HepG2 (cell line): ENCODE measurements around the gene SLC4A5. TPM values are rescaled to one million over a fixed set of nuclear protein-coding genes. Genes with fewer than 3 reads are reported as not detected.

ENCODE experiments used
- ARNT ChIP-seq: fragments of 450-650 bp; IDR thresholded peaks from 2 replicates; pipeline ENCODE4 v1.6.1; 2017
- KLF15 ChIP-seq: sonication (generic); formaldehyde crosslinking; IDR thresholded peaks from 2 replicates; pipeline ENCODE4 v1.8.1; 2023; ENCODE audit warnings: borderline replicate concordance, mild to moderate bottlenecking, inconsistent platforms, missing genetic modification reagents, mixed read lengths
- NCOA2 ChIP-seq: sonication (generic); formaldehyde crosslinking; IDR thresholded peaks from 2 replicates; pipeline ENCODE4 v1.8.0; 2022; ENCODE audit warnings: inconsistent platforms
- NFKB2 ChIP-seq: sonication (generic); formaldehyde crosslinking; IDR thresholded peaks from 2 replicates; pipeline ENCODE4 v1.4.0; 2020; ENCODE audit warnings: missing genetic modification reagents, borderline replicate concordance
- RAD21 ChIP-seq: fragments of 450-650 bp; formaldehyde crosslinking; IDR thresholded peaks from 2 replicates; pipeline ENCODE4 v1.5.0; 2020; ENCODE audit warnings: mild to moderate bottlenecking
- RAD51 ChIP-seq: fragments of 450-650 bp; IDR thresholded peaks from 2 replicates; pipeline ENCODE4 v1.6.1; 2016; ENCODE audit warnings: borderline replicate concordance
- RARG ChIP-seq: sonication (generic); formaldehyde crosslinking; IDR thresholded peaks from 2 replicates; pipeline ENCODE4 v1.4.0; 2020; ENCODE audit warnings: low read depth, mild to moderate bottlenecking, missing genetic modification reagents
- RBFOX2 ChIP-seq: fragments of 200-400 bp; formaldehyde crosslinking; IDR thresholded peaks from 2 replicates; pipeline ENCODE4 v1.6.1; 2017; ENCODE audit warnings: low read depth, mild to moderate bottlenecking, low read length
- RFX3 ChIP-seq: IDR thresholded peaks from 2 replicates; pipeline ENCODE4 v1.6.1; 2016; ENCODE audit warnings: missing biosample characterization, missing genetic modification reagents
- THYN1 ChIP-seq: sonication (generic); formaldehyde crosslinking; IDR thresholded peaks from 2 replicates; pipeline ENCODE4 v1.8.1; 2023; ENCODE audit warnings: low read depth, mild to moderate bottlenecking, moderate library complexity, missing genetic modification reagents, borderline replicate concordance
- ZFP82 ChIP-seq: sonication (generic); formaldehyde crosslinking; IDR thresholded peaks from 2 replicates; pipeline ENCODE4 v1.5.1; 2020; ENCODE audit warnings: mild to moderate bottlenecking, missing genetic modification reagents, borderline replicate concordance
- ZNF256 ChIP-seq: sonication (generic); formaldehyde crosslinking; conservative IDR thresholded peaks from 2 replicates; pipeline ENCODE4 v1.4.0; 2020; ENCODE audit warnings: missing genetic modification reagents
- ZNF280D ChIP-seq: sonication (generic); formaldehyde crosslinking; IDR thresholded peaks from 2 replicates; pipeline ENCODE4 v1.5.1; 2020; ENCODE audit warnings: mild to moderate bottlenecking, missing genetic modification reagents
- ZNF343 ChIP-seq: sonication (generic); formaldehyde crosslinking; IDR thresholded peaks from 2 replicates; pipeline ENCODE4 v1.4.0; 2020; ENCODE audit warnings: mild to moderate bottlenecking, missing genetic modification reagents
- ZNF562 ChIP-seq: sonication (generic); formaldehyde crosslinking; IDR thresholded peaks from 2 replicates; pipeline ENCODE4 v1.8.0; 2022; ENCODE audit warnings: missing genetic modification reagents, borderline replicate concordance
- ZNF589 ChIP-seq: sonication (generic); formaldehyde crosslinking; conservative IDR thresholded peaks from 2 replicates; pipeline ENCODE4 v1.8.0; 2022; ENCODE audit warnings: mild to moderate bottlenecking, moderate library complexity, missing genetic modification reagents
- ZNF597 ChIP-seq: sonication (generic); formaldehyde crosslinking; IDR thresholded peaks from 2 replicates; pipeline ENCODE4 v1.5.0; 2020; ENCODE audit warnings: missing genetic modification reagents
- ZNF616 ChIP-seq: sonication (generic); formaldehyde crosslinking; IDR thresholded peaks from 2 replicates; pipeline ENCODE4 v1.5.0; 2020; ENCODE audit warnings: low read depth, mild to moderate bottlenecking, missing genetic modification reagents
- polyA plus RNA-seq, 8 experiments: library from polyadenylated mRNA; depleted of rRNA in 3 of 8; stranded (reverse) in 7 of 8; unstranded in 1 of 8; fragments of >200 nt; fragmentation: Illumina TruSeq in 4 of 8; extraction: Trizol in 4 of 8; gene quantifications; 2 replicates each; pipeline versions ENCODE4 v1.2.1 to v1.2.3, GENCODE V29; 2011 to 2016; ENCODE audit warnings: low read depth in 4 of 8, missing spikeins in 1 of 8, mixed read lengths in 1 of 8; ENCODE audit not compliant: insufficient read depth in 1 of 8
- total RNA-seq, 5 experiments: library from RNA; depleted of rRNA; stranded (reverse); fragments of >200 nt; fragmentation: Illumina TruSeq; extraction: Trizol; gene quantifications; 2 replicates each; pipeline ENCODE4 v1.2.3, GENCODE V29; 2016; ENCODE audit warnings: low read depth in 1 of 5
- TF ChIP-seq, protein P1 (sequence below): sonication (generic); formaldehyde crosslinking; IDR thresholded peaks from 2 replicates; pipeline ENCODE4 v1.4.0; 2020; ENCODE audit warnings: missing genetic modification reagents, borderline replicate concordance
- TF ChIP-seq, protein P2 (sequence below): sonication (generic); formaldehyde crosslinking; conservative IDR thresholded peaks from 2 replicates; pipeline ENCODE4 v1.4.0; 2020; ENCODE audit warnings: missing genetic modification reagents

The SLC4A5 gene
- total and polyA plus RNA-seq, 2 of the 13 experiments (the other 11 are each of a cell fraction or from before 2014, with no cell fraction given): 0.50 TPM; not detected in 1

GRCh38 chr2:74198461-74199274 lies 144.5 kb downstream of the SLC4A5 start, which contains the start of gene MTHFD2 (continued):
- TF ChIP-seq ZNF256 (CRISPR knock-in tag) (peak; percentile 85), NCOA2 (peak; percentile 68), KLF15 (CRISPR knock-in tag) (peak; percentile 81), RBFOX2 (peak; percentile 99), ZNF343 (CRISPR knock-in tag) (peak; percentile 92), ZNF589 (CRISPR knock-in tag) (peak; percentile 98), ZNF562 (CRISPR knock-in tag) (peak; percentile 78; the same call in 1 of the 2 replicates), RAD51 (no peak), ARNT (no peak), ZNF616 (no peak), THYN1 (CRISPR knock-in tag) (no peak), RFX3 (no peak), ZFP82 (CRISPR knock-in tag) (peak; percentile 94), ZNF280D (CRISPR knock-in tag) (0 out of 2 replicates have a peak, but pooled peaks have one; percentile 50), NFKB2 (CRISPR knock-in tag) (peak; percentile 79), RAD21 (CRISPR knock-in tag) (peak; percentile 58; the same call in 1 of the 2 replicates), ZNF597 (no peak), RARG (CRISPR knock-in tag) (no peak; the same call in 1 of the 2 replicates)
- TF ChIP-seq, protein P1, sequence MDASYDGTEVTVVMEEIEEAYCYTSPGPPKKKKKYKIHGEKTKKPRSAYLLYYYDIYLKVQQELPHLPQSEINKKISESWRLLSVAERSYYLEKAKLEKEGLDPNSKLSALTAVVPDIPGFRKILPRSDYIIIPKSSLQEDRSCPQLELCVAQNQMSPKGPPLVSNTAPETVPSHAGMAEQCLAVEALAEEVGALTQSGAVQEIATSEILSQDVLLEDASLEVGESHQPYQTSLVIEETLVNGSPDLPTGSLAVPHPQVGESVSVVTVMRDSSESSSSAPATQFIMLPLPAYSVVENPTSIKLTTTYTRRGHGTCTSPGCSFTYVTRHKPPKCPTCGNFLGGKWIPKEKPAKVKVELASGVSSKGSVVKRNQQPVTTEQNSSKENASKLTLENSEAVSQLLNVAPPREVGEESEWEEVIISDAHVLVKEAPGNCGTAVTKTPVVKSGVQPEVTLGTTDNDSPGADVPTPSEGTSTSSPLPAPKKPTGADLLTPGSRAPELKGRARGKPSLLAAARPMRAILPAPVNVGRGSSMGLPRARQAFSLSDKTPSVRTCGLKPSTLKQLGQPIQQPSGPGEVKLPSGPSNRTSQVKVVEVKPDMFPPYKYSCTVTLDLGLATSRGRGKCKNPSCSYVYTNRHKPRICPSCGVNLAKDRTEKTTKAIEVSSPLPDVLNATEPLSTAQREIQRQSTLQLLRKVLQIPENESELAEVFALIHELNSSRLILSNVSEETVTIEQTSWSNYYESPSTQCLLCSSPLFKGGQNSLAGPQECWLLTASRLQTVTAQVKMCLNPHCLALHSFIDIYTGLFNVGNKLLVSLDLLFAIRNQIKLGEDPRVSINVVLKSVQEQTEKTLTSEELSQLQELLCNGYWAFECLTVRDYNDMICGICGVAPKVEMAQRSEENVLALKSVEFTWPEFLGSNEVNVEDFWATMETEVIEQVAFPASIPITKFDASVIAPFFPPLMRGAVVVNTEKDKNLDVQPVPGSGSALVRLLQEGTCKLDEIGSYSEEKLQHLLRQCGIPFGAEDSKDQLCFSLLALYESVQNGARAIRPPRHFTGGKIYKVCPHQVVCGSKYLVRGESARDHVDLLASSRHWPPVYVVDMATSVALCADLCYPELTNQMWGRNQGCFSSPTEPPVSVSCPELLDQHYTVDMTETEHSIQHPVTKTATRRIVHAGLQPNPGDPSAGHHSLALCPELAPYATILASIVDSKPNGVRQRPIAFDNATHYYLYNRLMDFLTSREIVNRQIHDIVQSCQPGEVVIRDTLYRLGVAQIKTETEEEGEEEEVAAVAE (CRISPR knock-in tag): peak; percentile 93
- TF ChIP-seq, protein P2, sequence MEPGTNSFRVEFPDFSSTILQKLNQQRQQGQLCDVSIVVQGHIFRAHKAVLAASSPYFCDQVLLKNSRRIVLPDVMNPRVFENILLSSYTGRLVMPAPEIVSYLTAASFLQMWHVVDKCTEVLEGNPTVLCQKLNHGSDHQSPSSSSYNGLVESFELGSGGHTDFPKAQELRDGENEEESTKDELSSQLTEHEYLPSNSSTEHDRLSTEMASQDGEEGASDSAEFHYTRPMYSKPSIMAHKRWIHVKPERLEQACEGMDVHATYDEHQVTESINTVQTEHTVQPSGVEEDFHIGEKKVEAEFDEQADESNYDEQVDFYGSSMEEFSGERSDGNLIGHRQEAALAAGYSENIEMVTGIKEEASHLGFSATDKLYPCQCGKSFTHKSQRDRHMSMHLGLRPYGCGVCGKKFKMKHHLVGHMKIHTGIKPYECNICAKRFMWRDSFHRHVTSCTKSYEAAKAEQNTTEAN (CRISPR knock-in tag): peak; percentile 95
